AG10803 (cell line): ENCODE data around the gene NMNAT3.
A peak's percentile ranks its signal among the peaks of the same experiment; 100 is the strongest.

Experiments used
- DNase-seq: peaks from one replicate; pipeline ENCODE4 v3.0.0; 2010; ENCODE audit warnings: low read depth
- H3K4me3 ChIP-seq: 2 replicates; pipeline ENCODE4 v1.5.1; 2011; ENCODE audit warnings: mild to moderate bottlenecking, low read length, control low read depth
- TF ChIP-seq, protein P1 (sequence below): conservative IDR thresholded peaks from 2 replicates; pipeline ENCODE4 v1.5.1; 2011; ENCODE audit warnings: mild to moderate bottlenecking, low read length, control low read depth, inconsistent platforms

NMNAT3 gene

GRCh38 chr3:139574026-139574947, 103.5 kb downstream of the NMNAT3 start:
- TF ChIP-seq, protein P1, sequence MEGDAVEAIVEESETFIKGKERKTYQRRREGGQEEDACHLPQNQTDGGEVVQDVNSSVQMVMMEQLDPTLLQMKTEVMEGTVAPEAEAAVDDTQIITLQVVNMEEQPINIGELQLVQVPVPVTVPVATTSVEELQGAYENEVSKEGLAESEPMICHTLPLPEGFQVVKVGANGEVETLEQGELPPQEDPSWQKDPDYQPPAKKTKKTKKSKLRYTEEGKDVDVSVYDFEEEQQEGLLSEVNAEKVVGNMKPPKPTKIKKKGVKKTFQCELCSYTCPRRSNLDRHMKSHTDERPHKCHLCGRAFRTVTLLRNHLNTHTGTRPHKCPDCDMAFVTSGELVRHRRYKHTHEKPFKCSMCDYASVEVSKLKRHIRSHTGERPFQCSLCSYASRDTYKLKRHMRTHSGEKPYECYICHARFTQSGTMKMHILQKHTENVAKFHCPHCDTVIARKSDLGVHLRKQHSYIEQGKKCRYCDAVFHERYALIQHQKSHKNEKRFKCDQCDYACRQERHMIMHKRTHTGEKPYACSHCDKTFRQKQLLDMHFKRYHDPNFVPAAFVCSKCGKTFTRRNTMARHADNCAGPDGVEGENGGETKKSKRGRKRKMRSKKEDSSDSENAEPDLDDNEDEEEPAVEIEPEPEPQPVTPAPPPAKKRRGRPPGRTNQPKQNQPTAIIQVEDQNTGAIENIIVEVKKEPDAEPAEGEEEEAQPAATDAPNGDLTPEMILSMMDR, result no peak
- no peak for DNase-seq
- no peak overlapping the region for H3K4me3 ChIP-seq

DNA sequence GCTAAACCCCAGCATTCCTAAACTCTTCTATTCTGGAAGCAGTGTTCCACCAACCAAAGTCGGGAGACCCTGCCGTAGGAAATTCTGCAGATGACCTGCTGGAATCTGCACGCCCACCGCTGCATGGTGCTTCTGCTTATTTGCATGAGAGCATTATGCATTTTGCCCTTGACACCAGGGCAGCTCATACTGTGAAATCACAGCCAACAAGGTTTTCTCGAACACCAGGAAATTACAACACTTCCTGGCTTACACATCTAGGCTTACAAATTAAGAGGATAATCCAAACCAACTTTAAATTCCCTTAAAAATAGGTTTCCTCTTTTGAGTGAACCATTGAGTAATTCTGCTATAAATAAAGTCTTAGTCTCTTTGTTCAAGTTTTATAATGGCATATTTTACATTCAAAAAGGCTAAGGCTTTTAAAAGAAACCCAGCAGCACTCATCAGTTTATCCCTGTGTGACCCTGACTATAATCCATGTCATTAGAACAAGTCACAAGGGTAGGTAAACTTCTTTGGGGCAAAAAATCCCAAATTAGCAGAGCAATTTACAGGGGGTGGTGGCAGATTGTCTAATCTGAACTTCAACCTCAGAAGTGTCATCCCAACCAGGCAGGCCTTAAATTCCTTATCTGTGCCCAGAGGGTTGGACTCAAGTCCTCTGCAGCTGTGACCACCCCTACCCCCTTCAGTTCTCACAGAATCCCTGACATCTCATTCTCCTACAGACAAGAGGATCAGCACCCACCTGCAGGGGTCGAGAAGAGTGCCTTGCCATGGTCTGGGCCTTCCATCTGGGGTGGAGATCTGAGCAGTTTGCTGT, 104.7 kb downstream of the NMNAT3 start:
- no peak overlapping the region for H3K4me3 ChIP-seq
- TF ChIP-seq, protein P1, result no peak
- DNase-seq, result peak; percentile 2

DNA sequence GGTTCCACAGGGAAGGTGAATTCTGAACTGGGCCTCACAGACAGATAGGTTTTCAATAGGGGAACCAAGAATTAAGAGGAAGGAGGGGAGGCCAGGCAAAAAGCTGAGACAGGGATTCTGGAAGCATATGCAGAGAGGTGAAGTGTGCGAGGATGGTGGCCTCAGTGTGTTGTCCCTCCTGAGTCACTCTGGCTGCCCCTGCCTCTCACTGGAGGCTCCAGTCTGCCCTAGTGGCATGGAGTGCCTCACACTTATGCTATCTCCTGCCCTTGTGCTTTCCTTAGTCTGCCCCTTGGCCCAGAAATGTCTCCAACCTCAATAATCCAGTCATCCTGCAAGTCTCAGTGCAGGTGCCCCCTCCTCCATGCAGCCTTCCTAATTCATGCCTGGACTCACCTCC, 106.1 kb downstream of the NMNAT3 start:
- TF ChIP-seq, protein P1, result no peak
- no peak overlapping the region for H3K4me3 ChIP-seq
- no peak for DNase-seq

- H3K4me3 ChIP-seq, result no peak overlapping the region
- DNase-seq, result no peak
These were observed 113.4 kb downstream of the NMNAT3 start for GRCh38 chr3:139564294-139564861.

DNA sequence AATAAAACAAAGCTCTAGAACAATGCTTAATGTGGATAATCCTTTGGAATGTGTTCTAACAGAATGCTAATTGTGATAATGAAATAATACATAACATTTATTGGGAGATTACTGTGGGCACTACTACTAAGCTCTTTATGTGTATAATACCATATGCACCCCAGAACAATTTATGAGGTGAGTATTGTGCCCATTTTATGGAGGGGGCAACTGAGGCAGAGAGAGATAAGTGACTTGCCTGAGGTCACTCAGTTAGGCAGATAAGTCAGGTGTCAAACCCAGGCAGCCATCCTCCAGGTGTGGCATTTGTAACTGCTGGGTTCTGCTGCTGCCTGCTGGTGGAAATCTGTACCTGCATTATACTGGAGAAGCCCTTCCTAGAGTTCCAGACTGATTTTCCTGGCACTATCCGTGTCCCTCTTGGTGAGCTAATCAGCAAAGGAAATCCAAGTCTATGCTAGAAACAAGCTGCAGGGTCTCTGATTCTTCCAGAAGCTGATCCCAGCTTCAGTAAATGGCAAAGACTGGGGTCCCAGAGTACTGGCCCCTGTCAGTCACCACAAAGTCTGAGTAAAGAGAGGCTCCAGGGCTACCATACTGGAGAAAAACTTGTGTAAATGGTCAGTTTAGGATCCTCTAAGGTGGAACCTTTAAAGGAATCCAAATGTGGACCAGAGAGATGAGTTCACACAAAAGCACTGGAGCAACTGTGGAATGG, 115.7 kb downstream of the NMNAT3 start:
- TF ChIP-seq, protein P1, result peak; percentile 67
- DNase-seq, result peak; percentile 16
- H3K4me3 ChIP-seq, result no peak overlapping the region

More at GRCh38 chr3:139564294-139564861, 113.4 kb downstream of the NMNAT3 start:
- TF ChIP-seq, protein P1, result no peak

GRCh38 chr3:139561255-139561817, 116.4 kb downstream of the NMNAT3 start:
- TF ChIP-seq, protein P1, result no peak
- H3K4me3 ChIP-seq, result no peak overlapping the region
- no peak for DNase-seq
